Measurements from ENCODE around the gene GLA. TPM values are rescaled to one million over a fixed set of nuclear protein-coding genes. Genes with fewer than 3 reads are reported as not detected.

GLA gene
- 10 to 100 TPM; 20.5 to 43.0 (median 31.5) TPM for total RNA-seq

DNA sequence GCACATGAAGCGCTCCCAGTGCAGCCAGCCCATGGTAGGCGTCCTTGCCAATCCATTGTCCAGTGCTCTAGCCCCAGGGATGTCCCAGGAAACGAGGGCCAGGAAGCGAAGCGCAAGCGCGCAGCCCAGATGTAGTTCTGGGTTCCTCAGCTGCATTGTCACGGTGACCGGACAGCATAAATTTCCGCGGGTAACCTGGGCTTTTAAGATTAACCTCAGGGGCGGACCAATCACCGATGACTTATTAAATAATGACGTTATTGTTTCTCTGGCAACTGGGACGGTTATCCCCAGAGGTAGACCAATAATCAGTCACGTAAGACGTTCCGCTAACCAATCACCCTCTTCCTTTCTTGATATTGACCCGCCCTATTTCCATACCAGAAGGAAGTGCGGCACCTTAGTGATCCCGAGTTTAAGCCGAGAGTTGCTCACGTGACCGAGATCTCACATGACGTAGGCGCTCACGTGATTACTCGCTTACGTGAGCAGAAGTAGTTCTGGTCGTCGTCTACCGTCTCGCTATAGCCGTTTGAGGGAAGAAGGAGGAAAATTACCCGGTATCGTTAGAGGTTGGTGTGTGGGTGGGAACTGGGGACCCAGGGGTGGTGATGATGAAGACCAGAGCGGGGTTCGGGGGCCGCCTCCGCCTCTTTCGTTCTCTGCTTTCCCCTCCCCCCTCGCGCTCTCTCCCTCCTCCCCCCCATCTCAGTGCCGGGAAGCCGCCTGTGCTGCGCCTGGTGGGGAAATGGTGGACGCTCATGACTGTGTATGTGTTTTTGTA lies at the start of gene GLA, which contains the start of gene HNRNPH2:
GLA (minus strand) TSS at position 178 of the 784 bp plus-strand sequence; CDS start at position 156, 22 bp downstream.
HNRNPH2 (plus strand) TSS at position 475 of the 784 bp plus-strand sequence. CDS start 3,767 bp downstream, outside the sequence.
- Histone ChIP-seq H3K36me3 (no peaks in the 10 kb centered on the region), H3K4me1 (no peaks in the 10 kb centered on the region), H3K9me3 (no peaks in the 10 kb centered on the region), H3K27ac (peak within 1 kb of the TSS; percentile 94 to 97), H3K4me3 (peak within 1 kb of the TSS; percentile 59 to 80 (median 60)), H3K27me3 (peaks cover 0 to 15% of the 10 kb centered on the region in 2 donors)
- intact Hi-C loops (cut with DNase I; ENCODE audit: low total_unique reads), result no loop called here
- DNase-seq (ENCODE audit: low spot score in 2 of 2), result peak; percentile 86 to 96
- TF ChIP-seq POLR2AphosphoS5 (IDR thresholded peaks at IDR 0.05) (peak; percentile 90 to 99 (median 98)), POLR2A (IDR thresholded peaks at IDR 0.05) (peak; percentile 78)
- TF ChIP-seq, protein P1, sequence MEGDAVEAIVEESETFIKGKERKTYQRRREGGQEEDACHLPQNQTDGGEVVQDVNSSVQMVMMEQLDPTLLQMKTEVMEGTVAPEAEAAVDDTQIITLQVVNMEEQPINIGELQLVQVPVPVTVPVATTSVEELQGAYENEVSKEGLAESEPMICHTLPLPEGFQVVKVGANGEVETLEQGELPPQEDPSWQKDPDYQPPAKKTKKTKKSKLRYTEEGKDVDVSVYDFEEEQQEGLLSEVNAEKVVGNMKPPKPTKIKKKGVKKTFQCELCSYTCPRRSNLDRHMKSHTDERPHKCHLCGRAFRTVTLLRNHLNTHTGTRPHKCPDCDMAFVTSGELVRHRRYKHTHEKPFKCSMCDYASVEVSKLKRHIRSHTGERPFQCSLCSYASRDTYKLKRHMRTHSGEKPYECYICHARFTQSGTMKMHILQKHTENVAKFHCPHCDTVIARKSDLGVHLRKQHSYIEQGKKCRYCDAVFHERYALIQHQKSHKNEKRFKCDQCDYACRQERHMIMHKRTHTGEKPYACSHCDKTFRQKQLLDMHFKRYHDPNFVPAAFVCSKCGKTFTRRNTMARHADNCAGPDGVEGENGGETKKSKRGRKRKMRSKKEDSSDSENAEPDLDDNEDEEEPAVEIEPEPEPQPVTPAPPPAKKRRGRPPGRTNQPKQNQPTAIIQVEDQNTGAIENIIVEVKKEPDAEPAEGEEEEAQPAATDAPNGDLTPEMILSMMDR (IDR thresholded peaks at IDR 0.05), result peak in 2 of 3 donors; percentile 19 to 45

DNA sequence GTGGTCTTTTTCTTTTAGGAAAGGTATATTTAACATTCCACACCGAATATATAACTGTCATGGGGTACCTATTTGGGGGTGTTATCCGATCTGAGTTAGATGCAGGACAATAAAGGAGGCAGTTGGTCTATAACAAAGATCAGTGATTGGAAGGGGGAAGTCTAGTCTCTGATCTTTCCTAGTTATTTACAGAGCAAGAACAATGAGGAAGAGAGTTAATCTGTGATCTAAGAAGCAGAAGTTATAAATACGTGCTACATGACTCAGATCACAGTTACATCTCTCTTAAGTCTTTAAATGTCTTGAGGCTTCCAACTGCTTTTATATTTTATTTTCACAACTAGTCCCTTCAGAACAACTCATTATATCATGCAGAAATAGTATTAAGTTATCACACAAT lies 44.3 kb upstream of the GLA start:
- Histone ChIP-seq H3K27ac (no peak overlapping the region), H3K4me3 (no peak overlapping the region), H3K9me3 (peaks cover 0 to 9% of the 10 kb centered on the region in 2 donors), H3K36me3 (no peaks in the 10 kb centered on the region), H3K27me3 (no peaks in the 10 kb centered on the region), H3K4me1 (no peaks in the 10 kb centered on the region)
- TF ChIP-seq, protein P1 (IDR thresholded peaks at IDR 0.05), result no peak
- TF ChIP-seq POLR2AphosphoS5 (IDR thresholded peaks at IDR 0.05) (no peak), POLR2A (IDR thresholded peaks at IDR 0.05) (no peak)
- intact Hi-C loops (cut with DNase I; ENCODE audit: low total_unique reads), result loop anchor here (10.0 kb wide), 1 partner anchor 407 kb away; no protein-coding TSS in a partner anchor
- no peak for DNase-seq (ENCODE audit: low spot score in 2 of 2)

DNA sequence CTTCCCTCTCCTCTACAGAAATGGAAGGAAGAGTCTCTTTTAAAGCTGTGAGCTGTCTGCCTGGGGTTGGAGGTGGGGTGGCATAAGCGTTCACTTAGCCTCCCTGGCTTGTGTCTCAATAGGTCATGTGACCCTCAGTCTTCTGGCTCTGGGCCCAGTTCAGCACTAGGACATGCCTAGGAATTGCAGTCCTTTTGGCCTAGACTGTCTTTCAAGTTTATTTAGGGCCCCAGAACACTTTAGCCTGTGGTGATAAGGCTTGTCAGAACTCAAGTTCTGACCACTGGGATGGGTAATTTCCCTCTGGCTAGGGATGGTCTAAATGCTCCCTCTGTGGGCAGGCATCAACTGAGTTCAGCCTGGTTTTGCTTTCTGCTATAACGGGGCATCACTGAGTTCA lies 43.2 kb upstream of the GLA start:
- DNase-seq (ENCODE audit: low spot score in 2 of 2), result no peak
- TF ChIP-seq, protein P1 (IDR thresholded peaks at IDR 0.05), result no peak
- TF ChIP-seq POLR2A (IDR thresholded peaks at IDR 0.05) (no peak), POLR2AphosphoS5 (IDR thresholded peaks at IDR 0.05) (no peak)
- H3K36me3 ChIP-seq, result no peaks in the 10 kb centered on the region
- H3K9me3 ChIP-seq, result peaks cover 0 to 9% of the 10 kb centered on the region in 2 donors
- no peaks in the 10 kb centered on the region for H3K4me1 ChIP-seq
- no peak overlapping the region for H3K4me3 ChIP-seq
- H3K27ac ChIP-seq, result peak overlapping the region in 1 of 2 donors; percentile 46
- no peaks in the 10 kb centered on the region for H3K27me3 ChIP-seq
- intact Hi-C loops (cut with DNase I; ENCODE audit: low total_unique reads), result loop anchor here (10.0 kb wide), 1 partner anchor 406 kb away; no protein-coding TSS in a partner anchor

- H3K9me3 ChIP-seq, result peaks cover 0 to 9% of the 10 kb centered on the region in 2 donors
- TF ChIP-seq, protein P1 (IDR thresholded peaks at IDR 0.05), result no peak
- no peak for TF ChIP-seq POLR2A (IDR thresholded peaks at IDR 0.05)
- TF ChIP-seq POLR2AphosphoS5 (IDR thresholded peaks at IDR 0.05), result no peak
- no peaks in the 10 kb centered on the region for H3K36me3 ChIP-seq
- H3K27ac ChIP-seq, result no peak overlapping the region
- H3K27me3 ChIP-seq, result no peaks in the 10 kb centered on the region
- no peaks in the 10 kb centered on the region for H3K4me1 ChIP-seq
- no peak for DNase-seq (ENCODE audit: low spot score in 2 of 2)
- no peak overlapping the region for H3K4me3 ChIP-seq
- intact Hi-C loops (cut with DNase I; ENCODE audit: low total_unique reads), result loop anchor here (10.0 kb wide), 1 partner anchor 405 kb away; no protein-coding TSS in a partner anchor
These were observed 42.4 kb upstream of the GLA start for GRCh38 chrX:101450085-101450484.

DNA sequence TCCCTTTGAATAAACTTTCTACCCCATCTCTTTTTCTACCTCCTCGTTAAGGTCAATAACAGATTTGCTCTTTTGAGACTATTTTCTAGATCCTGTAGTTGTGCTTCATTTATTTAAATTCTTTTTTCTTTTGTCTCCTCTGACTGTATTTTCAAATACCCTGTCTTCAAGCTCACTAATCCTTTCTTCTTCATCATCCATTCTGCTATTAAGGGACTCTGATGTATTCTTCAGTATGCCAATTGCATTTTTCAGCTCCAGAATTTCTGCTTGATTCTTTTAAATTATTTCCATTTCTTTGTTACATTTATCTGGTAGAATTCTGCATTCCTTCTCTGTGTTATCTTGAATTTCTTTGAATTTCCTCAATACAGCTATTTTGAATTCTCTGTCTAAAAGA lies 41.6 kb upstream of the GLA start:
- no peak overlapping the region for H3K4me3 ChIP-seq
- intact Hi-C loops (cut with DNase I; ENCODE audit: low total_unique reads), result no loop called here
- H3K27ac ChIP-seq, result no peak overlapping the region
- TF ChIP-seq, protein P1 (IDR thresholded peaks at IDR 0.05), result no peak
- no peak for TF ChIP-seq POLR2A (IDR thresholded peaks at IDR 0.05)
- TF ChIP-seq POLR2AphosphoS5 (IDR thresholded peaks at IDR 0.05), result no peak
- no peaks in the 10 kb centered on the region for H3K27me3 ChIP-seq
- DNase-seq (ENCODE audit: low spot score in 2 of 2), result no peak
- no peaks in the 10 kb centered on the region for H3K4me1 ChIP-seq
- peaks cover 0 to 9% of the 10 kb centered on the region in 2 donors for H3K9me3 ChIP-seq
- H3K36me3 ChIP-seq, result no peaks in the 10 kb centered on the region
